GM23338 (cell line): ENCODE results near the gene PTPRS. TPM values are rescaled to one million over a fixed set of nuclear protein-coding genes. Genes with fewer than 3 reads are reported as not detected.

ENCODE experiments used
- ATAC-seq: fragments of 200-7000 bp; cut with Tn5 transposase; 3 replicates; pipeline ENCODE4 v1.9.1; 2020
- DNase-seq: peaks from one replicate; pipeline ENCODE4 v3.0.0-alpha.2; 2015; ENCODE audit warnings: low spot score
- H2AFZ ChIP-seq: fragments of 200-600 bp; sonication (generic); 2 replicates; pipeline ENCODE4 v1.8.0; 2016; ENCODE audit warnings: antibody characterized with exemption, mild to moderate bottlenecking, moderate library complexity
- H3F3A ChIP-seq: fragments of 200-600 bp; sonication (generic); replicated peaks from 2 replicates; pipeline ENCODE4 v1.8.0; 2017; ENCODE audit warnings: antibody characterized with exemption, mixed run types, low read depth
- H3K27ac ChIP-seq: fragments of 200-600 bp; sonication (generic); 2 replicates; pipeline ENCODE4 v1.6.1; 2016; ENCODE audit warnings: low read depth
- H3K27me3 ChIP-seq: fragments of 200-600 bp; sonication (generic); 2 replicates; pipeline ENCODE4 v1.8.0; 2016; ENCODE audit warnings: mild to moderate bottlenecking, mixed run types, moderate library complexity; ENCODE audit not compliant: insufficient read depth
- H3K36me3 ChIP-seq: fragments of 200-600 bp; sonication (generic); 2 replicates; pipeline ENCODE4 v1.8.0; 2016; ENCODE audit warnings: mild to moderate bottlenecking; ENCODE audit not compliant: insufficient read depth
- H3K4me1 ChIP-seq: fragments of 200-600 bp; sonication (generic); 2 replicates; pipeline ENCODE4 v1.8.0; 2016; ENCODE audit warnings: mild to moderate bottlenecking, moderate library complexity; ENCODE audit not compliant: insufficient read depth
- H3K4me2 ChIP-seq: fragments of 200-600 bp; sonication (generic); 2 replicates; pipeline ENCODE4 v1.7.1; 2017; ENCODE audit warnings: mixed run types
- H3K4me3 ChIP-seq: fragments of 200-600 bp; sonication (generic); 2 replicates; pipeline ENCODE4 v1.6.1; 2016; ENCODE audit warnings: mixed run types
- H3K79me2 ChIP-seq: fragments of 200-600 bp; sonication (generic); replicated peaks from 2 replicates; pipeline ENCODE4 v1.8.0; 2017; ENCODE audit warnings: mild to moderate bottlenecking; ENCODE audit not compliant: insufficient read depth
- H3K9me2 ChIP-seq: fragments of 200-600 bp; sonication (generic); 2 replicates; pipeline ENCODE4 v1.8.0; 2017; ENCODE audit not compliant: insufficient read depth
- H4K20me1 ChIP-seq: fragments of 200-600 bp; sonication (generic); replicated peaks from 2 replicates; pipeline ENCODE4 v1.8.0; 2017; ENCODE audit warnings: mild to moderate bottlenecking; ENCODE audit not compliant: insufficient read depth
- H3K27ac Mint-ChIP-seq: 2 replicates; pipeline ENCODE4 v1.8.0; 2020; ENCODE audit warnings: inconsistent platforms, mild to moderate bottlenecking, moderate library complexity, mixed read lengths
- H3K27me3 Mint-ChIP-seq: 3 replicates; pipeline ENCODE4 v1.8.0; 2022; ENCODE audit warnings: low read depth, mild to moderate bottlenecking, moderate library complexity, mixed read lengths, inconsistent platforms; ENCODE audit not compliant: insufficient read depth, poor library complexity
- H3K36me3 Mint-ChIP-seq: 3 replicates; pipeline ENCODE4 v1.8.0; 2021; ENCODE audit warnings: low read depth, mild to moderate bottlenecking, inconsistent platforms, moderate library complexity, mixed read lengths
- H3K4me1 Mint-ChIP-seq: 3 replicates; pipeline ENCODE4 v1.8.0; 2020; ENCODE audit warnings: mild to moderate bottlenecking, inconsistent platforms, mixed read lengths
- H3K4me3 Mint-ChIP-seq: 3 replicates; pipeline ENCODE4 v1.8.0; 2021; ENCODE audit warnings: moderate library complexity, mild to moderate bottlenecking, inconsistent platforms, mixed read lengths
- H3K9me3 Mint-ChIP-seq: 3 replicates; pipeline ENCODE4 v1.8.0; 2020; ENCODE audit warnings: moderate library complexity, mild to moderate bottlenecking, inconsistent platforms, mixed read lengths
- CREB1 ChIP-seq: fragments of 250-450 bp; sonication (Bioruptor Pico); IDR thresholded peaks from 2 replicates; pipeline ENCODE4 v1.5.0; 2020; ENCODE audit warnings: low read depth, mild to moderate bottlenecking, moderate library complexity
- EZH2 ChIP-seq: fragments of 200-600 bp; sonication (generic); IDR thresholded peaks from one replicate; pipeline ENCODE4 v1.8.0; 2017; ENCODE audit warnings: antibody characterized with exemption, mild to moderate bottlenecking, low read depth; ENCODE audit not compliant: unreplicated experiment
- EZH2phosphoT487 ChIP-seq: fragments of 200-600 bp; sonication (generic); IDR thresholded peaks from one replicate; pipeline ENCODE4 v1.8.1; 2018; ENCODE audit warnings: antibody characterized with exemption; ENCODE audit not compliant: unreplicated experiment
- JUNB ChIP-seq: IDR thresholded peaks from one replicate; pipeline ENCODE4 v1.6.1; 2016; ENCODE audit warnings: antibody characterized with exemption; ENCODE audit not compliant: unreplicated experiment
- NANOG ChIP-seq: IDR thresholded peaks from 2 replicates; pipeline ENCODE4 v1.6.1; 2016; ENCODE audit warnings: antibody characterized with exemption, borderline replicate concordance
- POLR2AphosphoS5 ChIP-seq: IDR thresholded peaks from 2 replicates; pipeline ENCODE4 v1.6.1; 2016; ENCODE audit warnings: antibody characterized with exemption, low read depth
- REST ChIP-seq: IDR thresholded peaks from one replicate; pipeline ENCODE4 v1.6.1; 2018; ENCODE audit warnings: antibody characterized with exemption; ENCODE audit not compliant: unreplicated experiment
- STAT1 ChIP-seq: IDR thresholded peaks from one replicate; pipeline ENCODE4 v1.6.1; 2016; ENCODE audit warnings: antibody characterized with exemption; ENCODE audit not compliant: unreplicated experiment
- ZNF114 ChIP-seq: fragments of 250-450 bp; sonication (Bioruptor Pico); IDR thresholded peaks from 2 replicates; pipeline ENCODE4 v1.5.0; 2020; ENCODE audit warnings: mild to moderate bottlenecking, moderate library complexity
- ZNF331 ChIP-seq: fragments of 250-450 bp; sonication (Bioruptor Pico); IDR thresholded peaks from 2 replicates; pipeline ENCODE4 v1.5.0; 2020; ENCODE audit warnings: low read depth, mild to moderate bottlenecking, moderate library complexity
- ZNF462 ChIP-seq: fragments of 250-450 bp; sonication (Bioruptor Pico); IDR thresholded peaks from 2 replicates; pipeline ENCODE4 v1.5.0; 2020; ENCODE audit warnings: mild to moderate bottlenecking, moderate library complexity
- polyA plus RNA-seq: library from polyadenylated mRNA; unstranded; fragments of >200 nt; fragmentation: Nextera tagmentation; extraction: Ambion mirVana; gene quantifications from 2 replicates; pipeline ENCODE4 v1.2.1, GENCODE V29; 2016
- total RNA-seq: library from RNA; depleted of rRNA; stranded (reverse); fragments of >200 nt; shearing (Covaris generic); gene quantifications from 2 replicates; pipeline ENCODE4 v1.2.3, GENCODE V29; 2014
- TF ChIP-seq, protein P1 (sequence below): IDR thresholded peaks from 2 replicates; pipeline ENCODE4 v1.6.1; 2016; ENCODE audit warnings: antibody characterized with exemption
- TF ChIP-seq, protein P2 (sequence below), 2 experiments: fragments of 200-600 bp in 1 of 2; sonication (generic) in 1 of 2; conservative IDR thresholded peaks; 2 replicates each; pipeline versions ENCODE4 v1.5.1 to v1.6.1; 2016 to 2017; ENCODE audit warnings: antibody characterized with exemption in 2 of 2, low read depth in 2 of 2, mild to moderate bottlenecking in 2 of 2, moderate library complexity in 1 of 2

The PTPRS gene
- total and polyA plus RNA-seq, 2 experiments from 2014 or later = 20.7 to 290 TPM

- Mint-ChIP-seq H3K4me3 (no peak overlapping the region), H3K36me3 (no peaks in the 10 kb centered on the region), H3K9me3 (no peaks in the 10 kb centered on the region; the same call in 2 of the 3 replicates)
Observed at GRCh38 chr19:5356918-5357317, 16.3 kb upstream of the PTPRS start.

More at GRCh38 chr19:5356918-5357317, 16.3 kb upstream of the PTPRS start:
- no peak overlapping the region for H3K4me3 ChIP-seq
- no peak for DNase-seq
- no peaks in the 10 kb centered on the region; the same call in 1 of the 2 replicates for H4K20me1 ChIP-seq
- TF ChIP-seq ZNF331 (CRISPR knock-in tag) (no peak), STAT1 (no peak), REST (no peak), POLR2AphosphoS5 (no peak), CREB1 (no peak), ZNF462 (CRISPR knock-in tag) (no peak), EZH2 (no peak), NANOG (no peak), ZNF114 (CRISPR knock-in tag) (no peak), JUNB (no peak), EZH2phosphoT487 (no peak)
- TF ChIP-seq, protein P1, sequence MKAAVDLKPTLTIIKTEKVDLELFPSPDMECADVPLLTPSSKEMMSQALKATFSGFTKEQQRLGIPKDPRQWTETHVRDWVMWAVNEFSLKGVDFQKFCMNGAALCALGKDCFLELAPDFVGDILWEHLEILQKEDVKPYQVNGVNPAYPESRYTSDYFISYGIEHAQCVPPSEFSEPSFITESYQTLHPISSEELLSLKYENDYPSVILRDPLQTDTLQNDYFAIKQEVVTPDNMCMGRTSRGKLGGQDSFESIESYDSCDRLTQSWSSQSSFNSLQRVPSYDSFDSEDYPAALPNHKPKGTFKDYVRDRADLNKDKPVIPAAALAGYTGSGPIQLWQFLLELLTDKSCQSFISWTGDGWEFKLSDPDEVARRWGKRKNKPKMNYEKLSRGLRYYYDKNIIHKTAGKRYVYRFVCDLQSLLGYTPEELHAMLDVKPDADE = no peak
- TF ChIP-seq, protein P2, sequence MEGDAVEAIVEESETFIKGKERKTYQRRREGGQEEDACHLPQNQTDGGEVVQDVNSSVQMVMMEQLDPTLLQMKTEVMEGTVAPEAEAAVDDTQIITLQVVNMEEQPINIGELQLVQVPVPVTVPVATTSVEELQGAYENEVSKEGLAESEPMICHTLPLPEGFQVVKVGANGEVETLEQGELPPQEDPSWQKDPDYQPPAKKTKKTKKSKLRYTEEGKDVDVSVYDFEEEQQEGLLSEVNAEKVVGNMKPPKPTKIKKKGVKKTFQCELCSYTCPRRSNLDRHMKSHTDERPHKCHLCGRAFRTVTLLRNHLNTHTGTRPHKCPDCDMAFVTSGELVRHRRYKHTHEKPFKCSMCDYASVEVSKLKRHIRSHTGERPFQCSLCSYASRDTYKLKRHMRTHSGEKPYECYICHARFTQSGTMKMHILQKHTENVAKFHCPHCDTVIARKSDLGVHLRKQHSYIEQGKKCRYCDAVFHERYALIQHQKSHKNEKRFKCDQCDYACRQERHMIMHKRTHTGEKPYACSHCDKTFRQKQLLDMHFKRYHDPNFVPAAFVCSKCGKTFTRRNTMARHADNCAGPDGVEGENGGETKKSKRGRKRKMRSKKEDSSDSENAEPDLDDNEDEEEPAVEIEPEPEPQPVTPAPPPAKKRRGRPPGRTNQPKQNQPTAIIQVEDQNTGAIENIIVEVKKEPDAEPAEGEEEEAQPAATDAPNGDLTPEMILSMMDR (conservative IDR thresholded peaks at IDR 0.05; ENCODE audit: low read depth in 2 of 2) = no peak
- no peaks in the 10 kb centered on the region for H3F3A ChIP-seq
- Mint-ChIP-seq H3K4me1 (peaks cover 7% of the 10 kb centered on the region; the same call in 2 of the 3 replicates), H3K27ac (no peak overlapping the region), H3K27me3 (peaks cover 11% of the 10 kb centered on the region)
- H3K79me2 ChIP-seq = no peaks in the 10 kb centered on the region
- no peaks in the 10 kb centered on the region for H3K27me3 ChIP-seq
- no peak overlapping the region for H3K4me2 ChIP-seq
- H3K9me2 ChIP-seq = no peaks in the 10 kb centered on the region
- H2AFZ ChIP-seq = no peak overlapping the region
- ATAC-seq = no peak
- no peaks in the 10 kb centered on the region for H3K36me3 ChIP-seq
- H3K4me1 ChIP-seq = peaks cover 3% of the 10 kb centered on the region; the same call in 1 of the 2 replicates
- H3K27ac ChIP-seq = no peak overlapping the region
